ENCODE measurements around the gene NDUFC1.

The NDUFC1 gene

DNA sequence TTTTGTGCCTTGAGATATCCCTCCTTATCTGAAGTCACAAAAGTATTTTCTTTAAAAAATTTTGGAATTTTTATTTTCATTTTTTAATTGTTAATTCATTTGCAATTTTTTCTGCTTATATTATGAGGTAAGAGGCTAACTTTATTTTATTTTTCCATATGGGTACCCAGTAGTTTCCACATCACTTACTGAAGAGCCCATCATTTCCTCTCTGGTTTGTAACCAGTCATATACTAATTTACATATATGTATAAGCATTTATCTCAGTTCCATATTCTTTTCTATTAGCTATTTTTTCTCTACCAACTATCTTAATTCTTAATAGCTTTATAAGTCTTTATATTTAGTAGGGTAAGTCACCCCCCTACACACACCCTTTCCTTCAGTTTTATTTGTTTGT, 49.2 kb downstream of the NDUFC1 start:
- in situ Hi-C loops (cut with MboI; ENCODE audit: low sequenced_read_pairs): no loop called here

DNA sequence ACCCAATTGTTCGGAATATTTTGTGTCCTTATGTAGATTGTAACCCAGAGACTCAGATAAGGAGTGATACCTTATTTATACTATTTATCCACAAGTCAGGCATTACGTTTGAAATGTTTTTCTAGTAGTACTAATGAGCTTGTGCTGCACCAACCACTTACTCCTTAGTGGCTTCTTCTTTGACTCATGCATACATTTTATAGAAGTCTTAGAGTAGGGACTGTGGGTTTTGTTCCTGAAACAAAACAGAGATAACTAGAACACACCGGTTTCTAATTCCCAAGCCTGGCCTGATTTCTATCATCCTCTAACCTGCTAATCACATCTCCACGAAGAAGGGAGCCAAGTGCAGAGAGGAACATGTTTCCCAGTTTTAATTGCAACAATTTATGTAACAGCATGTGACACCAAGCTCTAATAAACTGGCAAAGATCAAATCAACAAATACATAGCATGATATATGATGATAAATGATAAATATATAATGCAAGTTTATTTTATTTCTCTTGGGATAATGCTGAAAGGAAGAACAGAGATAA, 54.5 kb downstream of the NDUFC1 start:
- in situ Hi-C loops (cut with MboI; ENCODE audit: low sequenced_read_pairs): no loop called here

DNA sequence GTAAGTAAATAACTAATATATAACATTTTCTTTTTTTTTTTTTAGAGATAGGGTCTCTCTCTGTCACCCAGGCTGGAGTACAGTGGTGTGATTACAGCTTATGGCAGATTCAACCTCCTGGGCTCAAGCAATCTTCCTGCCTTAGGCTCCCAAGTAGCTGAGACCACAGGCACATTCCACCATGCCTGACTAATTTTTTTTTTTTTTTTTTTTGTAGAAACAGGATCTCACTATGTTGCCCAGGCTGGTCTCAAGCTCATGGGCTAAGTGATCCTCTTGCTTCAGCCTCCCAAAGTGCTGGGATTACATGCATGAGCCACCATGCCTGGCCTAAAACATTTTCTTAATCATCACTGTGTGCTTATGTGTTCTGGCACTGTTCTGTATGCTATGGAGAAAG, 55.0 kb downstream of the NDUFC1 start:
- in situ Hi-C loops (cut with MboI; ENCODE audit: low sequenced_read_pairs): no loop called here

DNA sequence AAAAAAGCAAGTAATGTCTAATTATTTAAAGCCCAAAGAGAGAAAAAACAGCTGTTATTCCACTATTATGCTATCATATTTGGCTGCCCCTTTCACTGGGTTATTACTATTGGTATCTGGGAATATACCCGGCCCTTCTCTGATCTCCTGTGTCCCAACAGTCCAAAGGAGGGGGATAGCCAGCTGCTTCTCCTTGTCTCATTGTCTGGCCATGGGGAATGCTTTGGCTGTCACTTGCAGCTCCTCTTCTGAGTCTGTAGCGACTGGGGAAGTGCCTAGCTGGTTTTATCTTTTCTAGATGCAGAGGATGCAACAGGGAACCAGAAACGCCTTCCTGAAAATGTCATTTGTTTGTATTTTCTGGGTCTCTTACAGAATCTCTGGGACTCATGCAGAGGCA, 56.1 kb downstream of the NDUFC1 start:
- in situ Hi-C loops (cut with MboI; ENCODE audit: low sequenced_read_pairs): no loop called here

DNA sequence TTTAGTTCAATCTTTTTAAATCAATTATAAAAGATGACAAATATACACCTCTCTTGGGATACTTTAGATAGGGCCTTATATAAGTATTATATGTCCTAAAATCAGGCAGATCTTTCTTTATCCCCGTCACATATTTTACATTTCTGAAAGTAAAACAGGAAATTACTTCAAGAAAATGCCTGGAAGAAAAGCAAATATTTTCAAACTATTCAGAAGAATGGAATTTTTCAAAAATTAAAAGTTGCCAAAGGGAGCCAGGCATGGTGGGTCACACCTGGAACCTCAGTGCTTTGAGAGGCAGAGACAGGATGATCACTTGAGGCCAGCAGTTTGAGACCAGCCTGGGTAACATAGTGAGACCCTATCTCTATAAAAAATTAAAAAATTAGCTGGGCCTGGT, 56.7 kb downstream of the NDUFC1 start:
- in situ Hi-C loops (cut with MboI; ENCODE audit: low sequenced_read_pairs): no loop called here

DNA sequence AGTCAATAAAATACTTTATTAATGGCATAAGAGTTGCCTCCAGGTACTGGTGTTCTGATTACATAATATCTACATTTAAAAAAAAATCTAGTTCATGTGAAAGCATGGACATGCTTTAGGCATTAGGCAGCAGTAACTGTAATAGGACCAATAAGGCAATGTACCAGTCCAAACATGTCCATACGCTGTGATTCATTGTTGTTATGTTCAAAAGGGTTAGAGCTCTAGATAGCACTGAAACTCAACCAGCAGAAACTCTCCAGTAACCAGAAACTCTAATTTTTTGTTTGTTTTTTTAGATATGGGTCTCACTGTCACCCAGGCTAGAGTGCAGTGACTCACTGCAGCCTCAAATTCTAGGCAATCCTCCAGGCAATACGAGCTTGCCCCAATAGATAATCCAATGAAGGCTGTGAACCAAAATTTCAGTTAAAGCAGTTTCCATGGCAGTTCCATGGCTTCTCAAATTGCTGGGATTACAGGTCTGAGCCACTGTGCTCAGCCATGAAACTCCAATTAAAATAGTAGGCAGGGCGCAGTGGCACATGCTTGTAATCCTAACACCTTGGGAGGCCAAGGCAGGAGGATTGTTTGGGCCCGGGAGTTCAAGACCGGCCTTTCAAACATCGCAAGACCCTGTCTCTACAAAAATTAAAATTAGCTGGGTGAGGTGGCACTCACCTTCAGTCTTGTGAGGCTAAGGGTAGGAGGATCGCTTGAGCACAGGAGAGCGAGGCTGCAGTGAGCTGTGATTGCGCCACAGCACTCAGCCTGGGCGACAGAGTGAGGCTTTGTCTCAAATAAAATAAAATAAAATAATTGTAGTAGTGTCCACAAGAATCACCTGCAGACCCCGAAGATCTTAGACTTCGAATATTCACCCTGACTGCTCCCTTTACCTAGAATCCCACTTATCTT, 58.6 kb downstream of the NDUFC1 start:
- in situ Hi-C loops (cut with MboI; ENCODE audit: low sequenced_read_pairs): no loop called here

DNA sequence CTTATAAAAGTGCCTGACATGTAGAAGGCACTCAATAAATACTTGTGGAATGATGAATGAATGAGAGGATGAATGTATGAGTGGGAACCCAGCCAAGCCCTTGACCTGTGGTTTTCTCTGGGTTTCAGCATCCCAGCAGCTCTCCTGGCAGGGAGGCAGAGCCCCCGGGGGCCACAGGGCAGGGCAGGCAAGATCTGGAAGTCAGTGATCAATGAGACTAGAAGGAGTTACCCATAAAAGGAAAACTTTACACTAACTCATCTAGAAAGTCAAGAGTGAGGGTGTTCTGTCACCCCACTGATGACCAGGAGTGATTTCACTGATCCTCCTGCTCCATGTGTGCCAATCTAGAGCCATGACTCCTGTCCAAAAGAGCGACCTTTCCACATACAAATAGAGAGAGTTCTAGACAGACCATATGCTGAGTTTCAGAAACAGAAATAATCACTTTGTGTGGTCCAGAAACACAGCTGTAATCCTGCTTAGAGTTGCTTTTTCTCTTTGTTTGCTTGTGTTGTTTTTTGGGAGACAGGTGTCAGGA, 59.7 kb downstream of the NDUFC1 start:
- in situ Hi-C loops (cut with MboI; ENCODE audit: low sequenced_read_pairs): no loop called here

DNA sequence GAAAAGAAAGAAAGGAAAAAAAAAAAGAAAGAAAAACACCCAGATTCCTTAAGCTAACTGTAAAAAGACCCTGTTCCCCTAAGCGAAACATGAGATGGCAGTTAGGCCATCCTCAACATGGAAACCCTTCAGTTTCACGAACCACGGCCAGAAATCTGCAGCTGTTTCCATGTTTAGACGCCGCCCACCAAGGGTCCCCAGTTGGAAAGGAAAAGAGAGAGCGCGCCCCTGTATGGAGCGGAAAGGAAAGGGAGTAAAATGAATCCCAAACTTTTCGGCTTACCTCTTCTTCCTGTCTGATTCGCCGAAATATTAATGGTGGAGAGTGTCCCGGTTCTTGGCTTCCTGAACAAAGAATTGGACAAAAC, 60.5 kb downstream of the NDUFC1 start:
- in situ Hi-C loops (cut with MboI; ENCODE audit: low sequenced_read_pairs): no loop called here

DNA sequence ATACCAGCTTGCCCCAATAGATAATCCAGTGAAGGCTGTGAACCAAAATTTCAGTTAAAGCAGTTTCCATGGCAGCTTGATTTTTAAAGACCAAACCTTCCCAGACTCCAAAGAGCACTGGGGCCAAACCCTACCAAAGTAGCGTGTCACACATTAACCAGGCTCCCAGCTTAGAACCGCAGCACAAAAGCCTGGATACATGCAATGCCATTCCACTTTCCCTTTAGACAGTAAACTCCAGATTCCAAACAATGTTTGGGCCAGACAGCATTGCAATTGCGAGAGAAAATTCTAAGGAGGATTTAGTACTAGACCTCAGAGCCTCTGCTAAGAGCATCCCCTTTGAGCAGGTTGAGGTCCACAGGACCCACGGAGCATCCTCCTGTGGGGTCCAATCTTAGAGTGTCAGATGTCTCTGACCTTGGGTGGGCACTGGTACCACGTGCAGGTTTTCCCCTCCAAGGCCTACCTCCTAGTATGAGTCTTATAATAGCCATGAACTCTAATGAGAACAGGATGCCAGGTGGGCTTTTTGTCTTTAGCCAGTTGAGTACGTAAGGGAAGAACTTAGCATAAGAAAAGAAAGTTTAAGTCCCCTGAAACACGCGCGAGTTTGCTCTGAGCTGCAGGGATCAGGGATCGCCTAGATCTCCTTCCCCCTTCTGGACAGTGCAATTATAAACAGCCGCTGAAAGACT, 61.0 kb downstream of the NDUFC1 start:
- in situ Hi-C loops (cut with MboI; ENCODE audit: low sequenced_read_pairs): no loop called here

Measured in HL-60/S4 treated with phorbol 12-myristate 13-acetate at 8.2 ng/mL for 4 days and 3 days (cell line).